ENCODE data around the gene BRD9.
A peak's percentile ranks its signal among the peaks of the same experiment; 100 is the strongest.
"Not testable (repeated sequence)": the region's sequence is repeated elsewhere in the genome, so short reads cannot be mapped to it uniquely, and the experiment has no call there.

BRD9 gene

GRCh38 chr5:892394-893136 is at the start of gene BRD9, which contains the start of gene TRIP13:
TSS of gene BRD9 (minus strand) at chr5:892801. CDS start at chr5:892657, 144 bp downstream.
TSS of gene TRIP13 (plus strand) at chr5:892884. CDS start at chr5:892999, 115 bp downstream.
- Mint-ChIP-seq H3K4me3 (peak within 1 kb of the TSS; percentile 91), H3K27me3 (no peaks in the 10 kb centered on the region), H3K27ac (peak within 1 kb of the TSS; percentile 83), H3K4me1 (peaks cover 28% of the 10 kb centered on the region), H3K9me3 (no peaks in the 10 kb centered on the region), H3K36me3 (peaks cover 8% of the 10 kb centered on the region)

- H3K4me1 Mint-ChIP-seq, H3K36me3 Mint-ChIP-seq, H3K4me3 Mint-ChIP-seq, H3K9me3 Mint-ChIP-seq, H3K27ac Mint-ChIP-seq: not testable (repeated sequence)
- peaks cover 20% of the 10 kb centered on the region for H3K27me3 Mint-ChIP-seq
Observed at GRCh38 chr5:940741-941140, 48.1 kb upstream of the BRD9 start.

DNA sequence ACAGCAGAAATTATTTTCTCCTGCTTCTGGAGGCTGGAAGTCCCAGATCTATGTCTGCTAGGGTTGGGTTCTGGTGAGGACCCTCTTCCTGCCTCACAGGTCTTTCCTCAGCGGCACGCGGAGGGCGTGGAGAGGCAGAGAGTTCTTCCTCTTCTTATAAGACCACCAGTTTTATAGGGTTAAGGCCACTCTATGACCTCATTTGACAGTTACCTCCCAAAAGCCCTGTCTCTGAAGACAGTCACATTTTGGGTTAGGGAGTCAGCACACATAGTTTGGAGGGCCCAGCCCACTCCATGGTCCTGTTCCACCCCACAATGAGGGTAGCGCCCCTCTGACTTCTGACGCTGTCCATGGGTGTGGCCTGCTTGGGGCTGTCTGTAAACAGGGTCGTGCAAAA is 46.8 kb upstream of the BRD9 start:
- Mint-ChIP-seq H3K9me3 (no peaks in the 10 kb centered on the region), H3K27me3 (peaks cover 13% of the 10 kb centered on the region), H3K4me1 (no peaks in the 10 kb centered on the region), H3K27ac (no peak overlapping the region), H3K4me3 (no peak overlapping the region), H3K36me3 (no peaks in the 10 kb centered on the region)

DNA sequence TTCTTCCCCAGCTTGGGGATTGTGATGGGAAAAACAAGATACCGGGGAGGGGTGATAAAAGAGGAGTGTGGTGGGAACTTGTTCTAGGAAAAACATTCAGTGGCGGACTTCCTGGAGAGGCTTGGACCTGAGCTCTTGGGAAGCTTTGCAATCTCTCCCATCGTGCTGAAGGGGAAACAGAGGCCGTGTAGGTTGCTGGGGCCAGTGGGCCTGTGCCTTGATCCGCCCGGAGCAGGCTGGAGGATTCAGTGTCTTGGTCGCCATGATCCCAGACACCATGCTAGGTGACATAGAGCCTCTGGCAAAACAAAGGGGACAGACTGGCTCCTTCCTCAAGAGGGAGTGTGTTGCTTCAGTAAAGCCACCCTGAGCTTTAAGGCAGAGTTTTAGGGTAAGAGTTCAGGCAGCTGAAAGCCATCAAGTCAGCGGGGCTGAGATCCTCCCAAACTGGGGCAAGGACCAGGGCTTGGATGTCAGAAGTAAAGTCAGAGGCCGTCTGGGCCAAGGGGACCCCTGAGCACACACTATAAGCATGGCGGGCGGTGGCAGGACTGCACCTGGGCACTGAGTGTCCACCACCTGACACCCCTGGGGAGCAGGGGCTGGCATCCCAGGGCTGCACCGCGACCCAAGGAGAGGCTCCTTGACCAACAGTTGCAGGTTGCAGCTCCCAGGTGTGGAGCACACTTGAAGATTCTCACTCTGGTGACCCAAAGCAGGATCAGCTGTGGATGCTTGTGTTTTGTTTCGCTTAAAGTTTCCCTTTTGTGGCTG is 44.7 kb upstream of the BRD9 start:
- Mint-ChIP-seq H3K27me3 (peaks cover 5% of the 10 kb centered on the region), H3K9me3 (no peaks in the 10 kb centered on the region), H3K36me3 (no peaks in the 10 kb centered on the region), H3K27ac (no peak overlapping the region), H3K4me1 (no peaks in the 10 kb centered on the region), H3K4me3 (no peak overlapping the region)

DNA sequence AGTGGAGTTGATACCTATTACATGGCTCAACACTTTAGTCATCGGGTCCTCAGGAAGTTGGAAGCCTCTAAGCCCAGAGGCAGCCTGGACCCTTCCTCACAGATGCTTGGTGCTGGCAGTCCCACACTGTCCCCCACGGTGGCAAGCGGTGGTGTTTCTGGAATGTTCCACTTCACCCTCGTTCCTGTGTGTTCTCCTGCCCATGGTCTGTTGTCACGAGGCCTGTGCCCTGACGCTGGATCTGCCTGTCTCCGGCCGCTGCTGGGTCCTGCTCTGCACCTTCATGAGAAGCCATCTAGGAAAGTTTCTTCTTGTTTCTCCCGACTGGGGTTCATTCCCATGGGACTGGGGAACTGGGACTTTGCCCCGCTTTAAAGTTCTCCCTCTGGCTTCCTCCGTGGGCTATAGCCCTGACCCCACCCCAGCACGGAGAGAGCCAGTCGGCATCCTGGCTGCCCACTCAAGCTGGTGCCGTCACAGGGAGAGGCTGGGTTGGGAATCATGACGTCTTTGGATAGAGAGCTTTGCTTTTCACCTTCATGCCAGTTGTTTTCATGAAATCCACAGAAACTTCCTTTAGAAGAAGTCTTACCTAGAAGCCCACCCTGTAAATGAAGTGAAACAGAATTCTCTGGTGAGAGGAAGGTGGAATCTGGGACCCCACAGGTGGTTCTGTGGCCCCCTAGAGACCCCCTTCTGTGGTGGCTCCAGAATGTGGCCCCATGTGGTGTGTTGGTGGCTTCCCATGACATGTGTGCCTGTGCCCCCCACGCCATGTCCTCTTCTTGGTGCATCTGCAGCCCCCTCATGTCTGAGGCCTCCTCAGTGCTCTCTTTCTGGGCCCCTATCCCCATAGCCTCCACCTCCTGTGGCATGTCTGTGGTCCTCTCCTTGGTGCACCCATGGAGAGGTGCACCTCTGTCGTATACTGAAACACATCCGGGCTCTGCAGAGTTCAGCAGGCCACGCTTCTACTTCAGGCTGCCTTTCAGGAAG is 43.8 kb upstream of the BRD9 start:
- no peak overlapping the region for H3K4me3 Mint-ChIP-seq
- no peak overlapping the region for H3K27ac Mint-ChIP-seq
- no peaks in the 10 kb centered on the region for H3K9me3 Mint-ChIP-seq
- peaks cover 1% of the 10 kb centered on the region for H3K27me3 Mint-ChIP-seq
- H3K36me3 Mint-ChIP-seq = no peaks in the 10 kb centered on the region
- no peaks in the 10 kb centered on the region for H3K4me1 Mint-ChIP-seq

GRCh38 chr5:935510-936084 is 43.0 kb upstream of the BRD9 start:
- Mint-ChIP-seq H3K36me3 (no peaks in the 10 kb centered on the region), H3K4me3 (no peak overlapping the region), H3K27me3 (peaks cover 1% of the 10 kb centered on the region), H3K9me3 (no peaks in the 10 kb centered on the region), H3K4me1 (no peaks in the 10 kb centered on the region), H3K27ac (no peak overlapping the region)

DNA sequence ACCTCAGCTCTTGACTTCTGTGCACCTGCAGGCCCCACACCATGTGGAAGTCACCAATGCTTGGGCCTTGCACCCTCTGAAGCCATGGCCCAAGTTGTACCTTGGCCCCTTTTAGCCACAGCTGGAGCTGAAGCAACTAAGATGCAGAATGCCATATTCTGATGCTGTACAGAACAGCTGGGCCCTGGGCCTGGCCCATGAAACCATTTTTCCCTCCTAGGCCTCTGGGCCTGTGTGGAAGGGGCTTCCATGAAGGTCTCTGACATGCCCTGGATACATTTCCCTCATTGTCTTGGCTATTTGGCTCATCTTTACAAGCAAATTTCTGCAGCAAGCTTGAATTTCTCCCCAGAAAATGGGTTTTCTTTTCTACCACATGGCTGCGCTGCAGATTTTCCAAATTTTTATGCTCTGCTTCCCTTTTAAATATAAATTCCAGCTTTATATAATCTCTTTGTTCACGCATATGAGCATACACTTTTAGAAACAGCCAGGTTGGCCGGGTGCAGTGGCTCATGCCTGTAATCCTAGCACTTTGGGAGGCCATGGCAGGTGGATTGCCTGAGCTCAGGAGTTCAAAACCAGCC is 41.9 kb upstream of the BRD9 start:
- not testable (repeated sequence) for H3K27ac Mint-ChIP-seq, H3K27me3 Mint-ChIP-seq, H3K9me3 Mint-ChIP-seq, H3K36me3 Mint-ChIP-seq, H3K4me3 Mint-ChIP-seq, H3K4me1 Mint-ChIP-seq

- not testable (repeated sequence) for H3K27me3 Mint-ChIP-seq, H3K4me3 Mint-ChIP-seq, H3K27ac Mint-ChIP-seq, H3K36me3 Mint-ChIP-seq, H3K9me3 Mint-ChIP-seq, H3K4me1 Mint-ChIP-seq
Observed at GRCh38 chr5:933951-934350, 41.4 kb upstream of the BRD9 start.

DNA sequence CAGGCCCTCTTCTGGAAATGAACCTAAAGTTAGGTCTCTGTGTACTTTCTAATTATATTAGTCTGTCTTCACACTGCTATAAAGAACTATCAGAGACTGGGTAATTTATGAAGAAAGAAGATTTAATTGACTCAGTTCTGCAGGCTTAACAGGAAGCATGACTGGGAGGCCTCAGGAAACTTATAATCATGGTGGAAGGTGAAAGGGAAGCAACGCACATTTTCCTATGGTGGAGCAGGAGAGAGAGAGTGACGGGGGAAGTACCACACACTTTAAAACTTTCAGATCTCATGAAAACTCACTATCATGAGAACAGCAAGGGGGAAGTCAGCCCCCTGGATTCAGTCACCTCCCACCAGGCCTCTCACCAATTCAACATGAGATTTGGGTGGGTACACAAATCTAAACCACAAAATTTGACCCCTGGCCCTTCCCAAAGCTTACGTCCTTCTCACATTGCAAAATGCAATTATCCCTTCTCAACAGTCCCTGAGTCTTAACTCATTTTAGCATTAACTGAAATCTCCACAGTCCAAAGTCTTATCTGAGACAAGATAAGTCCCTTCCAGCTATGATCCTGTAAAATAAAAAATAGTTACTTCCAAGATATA is 40.8 kb upstream of the BRD9 start:
- H3K4me3 Mint-ChIP-seq = no peak overlapping the region
- no peak overlapping the region for H3K27ac Mint-ChIP-seq
- no peaks in the 10 kb centered on the region for H3K9me3 Mint-ChIP-seq
- no peaks in the 10 kb centered on the region for H3K36me3 Mint-ChIP-seq
- peaks cover 2% of the 10 kb centered on the region for H3K27me3 Mint-ChIP-seq
- H3K4me1 Mint-ChIP-seq = no peaks in the 10 kb centered on the region

DNA sequence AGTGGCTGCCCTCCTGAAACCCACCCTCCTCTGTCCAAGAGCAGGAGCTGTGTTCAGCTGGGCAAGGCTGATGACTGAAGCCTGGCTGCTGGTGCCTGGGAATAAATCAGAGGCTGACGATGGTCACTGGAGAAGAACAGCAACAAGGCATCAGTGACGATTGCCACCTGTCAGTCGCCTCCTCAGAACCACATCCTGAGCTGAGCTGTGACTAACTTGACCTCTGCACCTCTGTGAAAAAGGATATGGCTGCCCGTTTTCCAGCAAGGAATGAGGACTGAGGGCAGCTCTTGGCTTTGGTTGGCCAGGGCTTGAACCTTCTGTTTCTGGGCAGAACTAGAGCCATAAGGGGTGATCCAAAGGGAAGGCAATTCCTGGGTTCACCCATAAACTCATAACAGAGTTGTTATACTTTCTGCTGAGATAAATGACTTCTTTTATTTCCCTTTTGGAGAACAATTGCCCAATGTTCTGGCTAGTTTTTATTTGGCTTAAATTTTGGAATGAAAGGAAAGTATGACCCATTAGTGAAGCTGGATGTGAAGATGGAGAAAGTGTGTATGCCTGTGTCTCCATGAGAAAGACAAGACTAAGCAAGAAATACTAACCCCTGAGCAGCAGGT is 40.1 kb upstream of the BRD9 start:
- Mint-ChIP-seq H3K36me3 (no peaks in the 10 kb centered on the region), H3K27ac (no peak overlapping the region), H3K9me3 (no peaks in the 10 kb centered on the region), H3K4me1 (no peaks in the 10 kb centered on the region), H3K27me3 (peaks cover 4% of the 10 kb centered on the region), H3K4me3 (no peak overlapping the region)

- H3K36me3 Mint-ChIP-seq = no peaks in the 10 kb centered on the region
- no peaks in the 10 kb centered on the region for H3K9me3 Mint-ChIP-seq
- H3K4me1 Mint-ChIP-seq = no peaks in the 10 kb centered on the region
- no peak overlapping the region for H3K27ac Mint-ChIP-seq
- H3K27me3 Mint-ChIP-seq = peaks cover 9% of the 10 kb centered on the region
- H3K4me3 Mint-ChIP-seq = no peak overlapping the region
Observed at GRCh38 chr5:932151-932627, 39.6 kb upstream of the BRD9 start.

DNA sequence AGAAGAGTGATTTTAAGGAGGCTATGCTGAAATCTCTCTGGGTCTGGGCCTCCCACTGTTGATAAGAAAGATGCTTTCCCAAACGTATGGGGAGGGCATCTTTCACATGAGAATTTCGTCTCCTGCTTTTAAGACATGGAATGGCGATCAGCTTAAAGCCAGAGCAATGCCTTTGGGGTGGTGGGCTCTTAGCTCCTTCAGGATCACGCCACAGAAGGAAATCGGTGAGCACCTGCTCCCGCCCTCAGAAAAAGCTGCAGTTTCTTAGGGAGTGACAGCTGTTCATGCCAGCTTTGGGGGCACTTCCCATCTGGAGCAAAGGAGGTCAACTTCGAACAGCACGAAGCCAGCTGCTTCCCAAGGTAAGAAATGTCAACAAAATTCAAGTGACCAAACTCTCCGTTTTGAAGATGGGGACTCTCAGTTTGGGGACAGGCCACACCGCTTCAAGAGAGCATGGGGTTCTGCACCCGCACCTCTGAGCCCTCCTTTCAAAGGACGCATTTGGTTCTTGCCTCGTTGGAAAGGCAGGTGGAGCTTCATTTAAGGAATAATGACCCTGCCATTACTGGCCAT is 39.1 kb upstream of the BRD9 start:
- no peaks in the 10 kb centered on the region for H3K9me3 Mint-ChIP-seq
- H3K27me3 Mint-ChIP-seq = peaks cover 10% of the 10 kb centered on the region
- no peak overlapping the region for H3K27ac Mint-ChIP-seq
- no peak overlapping the region for H3K4me3 Mint-ChIP-seq
- H3K4me1 Mint-ChIP-seq = no peaks in the 10 kb centered on the region
- H3K36me3 Mint-ChIP-seq = no peaks in the 10 kb centered on the region

DNA sequence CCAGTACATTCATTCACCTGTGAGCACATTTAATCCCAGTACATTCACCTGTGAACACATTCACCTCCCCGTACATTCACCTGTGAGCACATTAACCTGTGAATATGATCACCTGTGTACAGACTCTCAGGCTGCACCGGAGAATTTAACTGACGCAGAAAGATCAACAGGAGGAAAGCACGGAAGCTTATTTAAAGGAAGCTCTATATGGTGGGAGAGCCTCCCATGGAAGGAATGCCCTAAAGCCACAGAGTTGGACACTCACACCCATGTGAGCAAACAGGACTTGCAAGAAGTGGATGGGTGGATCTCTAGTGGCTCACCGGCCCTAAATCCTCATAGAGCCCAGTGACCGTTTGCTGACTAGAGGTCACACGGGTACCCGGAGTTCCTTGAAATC is 38.3 kb upstream of the BRD9 start:
- Mint-ChIP-seq H3K4me1 (no peaks in the 10 kb centered on the region), H3K9me3 (no peaks in the 10 kb centered on the region), H3K27ac (no peak overlapping the region), H3K36me3 (no peaks in the 10 kb centered on the region), H3K4me3 (no peak overlapping the region), H3K27me3 (peaks cover 16% of the 10 kb centered on the region)

- H3K27me3 Mint-ChIP-seq = peaks cover 24% of the 10 kb centered on the region
- H3K27ac Mint-ChIP-seq = no peak overlapping the region
- no peaks in the 10 kb centered on the region for H3K9me3 Mint-ChIP-seq
- H3K36me3 Mint-ChIP-seq = no peaks in the 10 kb centered on the region
- H3K4me1 Mint-ChIP-seq = no peaks in the 10 kb centered on the region
- no peak overlapping the region for H3K4me3 Mint-ChIP-seq
Observed at GRCh38 chr5:929596-929995, 37.0 kb upstream of the BRD9 start.

All from activated naive CD4-positive, alpha-beta T cell treated with anti-CD3 and anti-CD28 coated beads, Interleukin-2, amount 50 U/mL, for 24 hours (primary cell).